ENCODE data around the gene TMEM273. TPM values are rescaled to one million over a fixed set of nuclear protein-coding genes. Genes with fewer than 3 reads are reported as not detected.

TMEM273 gene
- total RNA-seq, 1 experiment from 2014 or later = not detected

GRCh38 chr10:49113741-49114141 lies 74.5 kb downstream of the TMEM273 start:
- Histone ChIP-seq H3K79me2 (ENCODE audit: insufficient read depth, low read length) (no peaks in the 10 kb centered on the region), H3K9ac (ENCODE audit: low read length) (no peak overlapping the region), H3K9me3 (ENCODE audit: control insufficient read depth in 1 of 2, insufficient read depth in 1 of 2, low read depth in 1 of 2, low read length in 2 of 2) (no peaks in the 10 kb centered on the region), H3K4me3 (replicated peaks in 1 of 2; ENCODE audit: low read depth in 1 of 2, low read length in 2 of 2) (no peak overlapping the region), H3K27me3 (ENCODE audit: insufficient read depth, low read length) (peaks cover 24% of the 10 kb centered on the region), H4K20me1 (ENCODE audit: insufficient read depth) (no peaks in the 10 kb centered on the region), H3K4me2 (ENCODE audit: low read length) (no peak overlapping the region), H3K4me1 (ENCODE audit: control insufficient read depth in 1 of 2, insufficient read depth in 2 of 2, low read length in 2 of 2) (no peaks in the 10 kb centered on the region), H3K27ac (ENCODE audit: low read depth, low read length) (no peak overlapping the region), H2AFZ (ENCODE audit: low read depth, low read length, poor library complexity, severe bottlenecking) (no peak overlapping the region), H3K9me2 (ENCODE audit: insufficient read depth) (no peaks in the 10 kb centered on the region), H3K36me3 (ENCODE audit: control insufficient read depth in 1 of 2, insufficient read depth in 2 of 2, low read length in 2 of 2) (no peaks in the 10 kb centered on the region)
- ChIA-PET POLR2A (no interaction called here), CTCF (no interaction called here), RAD21 (ENCODE audit: low non-redundant PET in 1 of 2, low total read pairs in 2 of 2, uncharacterized antibody in 2 of 2, unreplicated experiment in 2 of 2) (no interaction called here)
- no peak for TF ChIP-seq JUND (IDR thresholded peaks at IDR 0.05)
- TF ChIP-seq CTCF (IDR thresholded peaks at IDR 0.05 in 2 of 3, conservative IDR thresholded peaks at IDR 0.05 in 1 of 3; ENCODE audit: borderline replicate concordance in 1 of 3, insufficient read depth in 1 of 3, low read depth in 2 of 3, low read length in 2 of 3) = no peak
- no peak for TF ChIP-seq SRF (IDR thresholded peaks at IDR 0.05; ENCODE audit: low read depth)
- intact Hi-C loops (cut with micrococcal nuclease) = no loop called here
- BruUV-seq (replicated peaks) = no TSS peak
- ATAC-seq (no peak), DNase-seq (ENCODE audit: low read depth, low spot score) (no peak)

GRCh38 chr10:49112851-49113250 lies 75.3 kb downstream of the TMEM273 start:
- RAD21 ChIA-PET (ENCODE audit: low non-redundant PET in 1 of 2, low total read pairs in 2 of 2, uncharacterized antibody in 2 of 2, unreplicated experiment in 2 of 2) = no interaction called here
- H3K9ac ChIP-seq (ENCODE audit: low read length) = no peak overlapping the region
- no peak overlapping the region for H3K4me2 ChIP-seq (ENCODE audit: low read length)
- peaks cover 15% of the 10 kb centered on the region for H3K27me3 ChIP-seq (ENCODE audit: insufficient read depth, low read length)
- no peak overlapping the region for H3K27ac ChIP-seq (ENCODE audit: low read depth, low read length)
- no peak for ATAC-seq
- H3K9me2 ChIP-seq (ENCODE audit: insufficient read depth) = no peaks in the 10 kb centered on the region
- H3K4me1 ChIP-seq (ENCODE audit: control insufficient read depth in 1 of 2, insufficient read depth in 2 of 2, low read length in 2 of 2) = no peaks in the 10 kb centered on the region
- no peaks in the 10 kb centered on the region for H3K36me3 ChIP-seq (ENCODE audit: control insufficient read depth in 1 of 2, insufficient read depth in 2 of 2, low read length in 2 of 2)
- H3K79me2 ChIP-seq (ENCODE audit: insufficient read depth, low read length) = no peaks in the 10 kb centered on the region
- no TSS peak for BruUV-seq (replicated peaks)
- DNase-seq (ENCODE audit: low read depth, low spot score) = no peak
- H3K4me3 ChIP-seq (replicated peaks in 1 of 2; ENCODE audit: low read depth in 1 of 2, low read length in 2 of 2) = no peak overlapping the region
- POLR2A ChIA-PET = no interaction called here
- CTCF ChIA-PET = no interaction called here
- H2AFZ ChIP-seq (ENCODE audit: low read depth, low read length, poor library complexity, severe bottlenecking) = no peak overlapping the region
- intact Hi-C loops (cut with micrococcal nuclease) = no loop called here
- no peaks in the 10 kb centered on the region for H3K9me3 ChIP-seq (ENCODE audit: control insufficient read depth in 1 of 2, insufficient read depth in 1 of 2, low read depth in 1 of 2, low read length in 2 of 2)
- no peaks in the 10 kb centered on the region for H4K20me1 ChIP-seq (ENCODE audit: insufficient read depth)
- TF ChIP-seq ZFX (IDR thresholded peaks at IDR 0.05) (no peak), FOSL1 (IDR thresholded peaks at IDR 0.05; ENCODE audit: low read depth) (no peak), CBX3 (IDR thresholded peaks at IDR 0.05; ENCODE audit: low read depth) (no peak), ELF1 (IDR thresholded peaks at IDR 0.05; ENCODE audit: borderline replicate concordance, low read depth) (no peak), EGR1 (IDR thresholded peaks at IDR 0.05; ENCODE audit: low read depth) (no peak), POLR2AphosphoS5 (IDR thresholded peaks at IDR 0.05; ENCODE audit: low read depth, low read length) (no peak), POLR2A (IDR thresholded peaks at IDR 0.05; ENCODE audit: borderline replicate concordance, extremely low read depth, insufficient read depth, insufficient read length) (no peak), ATF3 (IDR thresholded peaks at IDR 0.05) (no peak), EZH2 (IDR thresholded peaks at IDR 0.05) (no peak), TCF7L2 (IDR thresholded peaks at IDR 0.05; ENCODE audit: borderline replicate concordance, extremely low read depth, insufficient read depth, insufficient read length) (no peak), EZH2phosphoT487 (IDR thresholded peaks at IDR 0.05; ENCODE audit: borderline replicate concordance) (no peak), YY1 (IDR thresholded peaks at IDR 0.05; ENCODE audit: extremely low read depth, insufficient replicate concordance, low read depth, low read length) (no peak), SRF (IDR thresholded peaks at IDR 0.05; ENCODE audit: low read depth) (no peak), SP1 (IDR thresholded peaks at IDR 0.05; ENCODE audit: low read depth) (no peak), CEBPB (IDR thresholded peaks at IDR 0.05; ENCODE audit: low read depth) (no peak), JUND (IDR thresholded peaks at IDR 0.05) (no peak), REST (IDR thresholded peaks at IDR 0.05; ENCODE audit: low read depth) (no peak)
